Bronchial epithelial cell (primary cell): ENCODE data around the gene CLN5. TPM values are rescaled to one million over a fixed set of nuclear protein-coding genes. Genes with fewer than 3 reads are reported as not detected.

Experiments
- DNase-seq: peaks from one replicate; pipeline ENCODE4 v3.0.0-alpha.2; 2010; ENCODE audit warnings: low read depth
- FAIRE-seq: peaks from 2 replicates; lab custom pipeline; 2011; peaks lifted over from hg19 to GRCh38; lab: Jason Lieb, UNC
- H3K27me3 ChIP-seq: 2 replicates; pipeline ENCODE4 v1.5.1; 2011; ENCODE audit warnings: low read length; ENCODE audit not compliant: control insufficient read depth, insufficient read depth
- H3K36me3 ChIP-seq: 2 replicates; pipeline ENCODE4 v1.5.1; 2011; ENCODE audit warnings: low read length; ENCODE audit not compliant: control insufficient read depth, insufficient read depth
- H3K4me3 ChIP-seq: 2 replicates; pipeline ENCODE4 v1.5.1; 2011; ENCODE audit warnings: mild to moderate bottlenecking, low read depth, low read length, control low read depth
- total RNA-seq: library from RNA; depleted of rRNA; stranded (reverse); fragments of >200 nt; gene quantifications from 2 replicates; pipeline ENCODE4 v1.2.1, GENCODE V29; 2014
- TF ChIP-seq, protein P1 (sequence below): IDR thresholded peaks from 2 replicates; pipeline ENCODE4 v1.5.1; 2011; ENCODE audit warnings: mild to moderate bottlenecking, moderate library complexity, low read length, control low read depth, inconsistent platforms; ENCODE audit not compliant: insufficient read depth, severe bottlenecking

The CLN5 gene
- total RNA-seq, 1 donor from 2014 or later = 21.1 TPM

DNA sequence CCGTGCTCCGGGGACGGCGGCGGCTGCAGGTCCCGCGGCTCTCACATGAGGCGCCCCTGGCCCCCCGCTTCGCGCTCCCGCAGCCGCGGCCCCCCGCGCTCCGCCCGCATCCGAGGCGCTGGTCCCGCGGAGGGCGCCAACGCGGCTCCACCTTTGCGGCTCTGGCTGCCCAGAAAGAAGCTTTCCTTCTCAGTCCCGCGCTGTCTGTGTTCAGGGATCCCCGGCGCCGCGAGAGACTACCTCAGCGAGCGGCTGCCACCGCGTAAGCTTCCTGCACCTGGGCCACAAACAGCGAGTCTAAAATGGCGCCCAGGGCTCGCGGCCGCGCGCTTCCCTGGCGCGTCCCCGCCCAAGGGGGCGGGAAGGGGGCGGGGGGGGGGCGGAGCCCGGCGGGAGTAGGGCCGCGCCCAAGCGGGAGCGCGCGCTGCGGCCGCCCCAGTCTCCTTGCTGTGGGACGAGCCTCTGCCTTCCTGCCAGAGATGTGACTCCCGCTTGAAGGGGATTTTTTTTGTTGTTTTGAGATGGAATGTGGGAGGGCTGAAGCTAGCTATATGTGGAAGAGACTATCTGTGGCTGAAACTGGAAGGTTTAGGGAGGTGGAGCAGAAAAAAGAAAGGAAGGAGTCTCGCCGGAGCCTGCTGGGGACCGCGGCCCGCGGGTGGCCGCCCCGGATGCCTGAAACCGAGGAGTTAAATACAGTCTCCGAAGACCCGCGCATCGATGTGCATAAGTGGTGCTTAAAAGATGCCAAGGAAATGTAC is 35.2 kb downstream of the CLN5 start, which contains the start of gene FBXL3:
TSS of gene FBXL3 (minus strand) at position 299 of the 761 bp plus-strand sequence. CDS start 5,299 bp downstream, outside the sequence.
- Histone ChIP-seq H3K4me3 (peak within 1 kb of the TSS; percentile 59), H3K27me3 (no peaks in the 10 kb centered on the region), H3K36me3 (peaks cover 1% of the 10 kb centered on the region)
- DNase-seq (peak; percentile 75), FAIRE-seq (no peak)
- TF ChIP-seq, protein P1, sequence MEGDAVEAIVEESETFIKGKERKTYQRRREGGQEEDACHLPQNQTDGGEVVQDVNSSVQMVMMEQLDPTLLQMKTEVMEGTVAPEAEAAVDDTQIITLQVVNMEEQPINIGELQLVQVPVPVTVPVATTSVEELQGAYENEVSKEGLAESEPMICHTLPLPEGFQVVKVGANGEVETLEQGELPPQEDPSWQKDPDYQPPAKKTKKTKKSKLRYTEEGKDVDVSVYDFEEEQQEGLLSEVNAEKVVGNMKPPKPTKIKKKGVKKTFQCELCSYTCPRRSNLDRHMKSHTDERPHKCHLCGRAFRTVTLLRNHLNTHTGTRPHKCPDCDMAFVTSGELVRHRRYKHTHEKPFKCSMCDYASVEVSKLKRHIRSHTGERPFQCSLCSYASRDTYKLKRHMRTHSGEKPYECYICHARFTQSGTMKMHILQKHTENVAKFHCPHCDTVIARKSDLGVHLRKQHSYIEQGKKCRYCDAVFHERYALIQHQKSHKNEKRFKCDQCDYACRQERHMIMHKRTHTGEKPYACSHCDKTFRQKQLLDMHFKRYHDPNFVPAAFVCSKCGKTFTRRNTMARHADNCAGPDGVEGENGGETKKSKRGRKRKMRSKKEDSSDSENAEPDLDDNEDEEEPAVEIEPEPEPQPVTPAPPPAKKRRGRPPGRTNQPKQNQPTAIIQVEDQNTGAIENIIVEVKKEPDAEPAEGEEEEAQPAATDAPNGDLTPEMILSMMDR = no peak

DNA sequence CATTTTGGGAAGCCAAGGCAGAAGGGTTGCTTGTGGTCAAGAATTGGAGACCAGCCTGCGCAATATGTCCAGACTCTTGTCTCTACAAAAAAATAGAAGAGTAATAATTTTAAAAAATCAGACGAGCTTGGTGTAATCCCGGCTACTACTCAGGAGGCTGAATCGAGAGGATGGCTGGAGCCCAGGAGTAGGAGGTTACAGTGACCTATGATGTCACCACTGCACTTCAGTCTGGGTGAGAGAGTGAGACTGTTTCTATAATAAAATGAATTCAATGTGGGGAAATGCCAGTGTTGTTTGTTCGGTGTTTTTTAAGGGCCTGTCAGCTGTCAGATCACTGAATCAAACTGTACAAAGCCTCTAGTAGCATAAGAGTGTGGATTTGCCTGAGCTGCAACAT is 36.3 kb downstream of the CLN5 start:
- peaks cover 1% of the 10 kb centered on the region for H3K36me3 ChIP-seq
- FAIRE-seq (no peak), DNase-seq (no peak)
- TF ChIP-seq, protein P1 = no peak
- H3K4me3 ChIP-seq = no peak overlapping the region
- H3K27me3 ChIP-seq = no peaks in the 10 kb centered on the region

DNA sequence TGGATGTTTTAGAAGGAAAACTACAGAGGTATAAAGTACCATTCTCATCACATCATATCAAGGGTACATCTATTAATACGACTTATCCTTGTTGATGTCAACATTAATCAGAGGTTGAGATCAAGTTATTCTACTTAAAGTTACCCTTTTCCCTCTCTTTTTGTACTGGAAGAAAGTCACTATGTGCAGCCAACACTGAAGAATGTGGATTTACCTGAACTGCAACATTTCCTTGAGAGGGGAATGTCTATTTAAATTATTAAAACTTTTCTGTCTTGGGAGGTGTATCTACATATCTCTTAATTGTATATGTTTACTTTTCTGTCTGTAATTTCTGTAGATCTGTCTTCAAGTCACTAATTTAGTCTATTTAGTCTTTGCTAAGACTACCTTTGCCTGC is 37.6 kb downstream of the CLN5 start:
- Histone ChIP-seq H3K36me3 (no peaks in the 10 kb centered on the region), H3K4me3 (no peak overlapping the region), H3K27me3 (no peaks in the 10 kb centered on the region)
- TF ChIP-seq, protein P1 = no peak
- FAIRE-seq = no peak
- peak; percentile 19 for DNase-seq

GRCh38 chr13:77031656-77032243 is 39.9 kb downstream of the CLN5 start:
- DNase-seq = no peak
- Histone ChIP-seq H3K4me3 (no peak overlapping the region), H3K36me3 (no peaks in the 10 kb centered on the region), H3K27me3 (no peaks in the 10 kb centered on the region)
- FAIRE-seq = no peak
- TF ChIP-seq, protein P1 = no peak

- DNase-seq (peak; percentile 66), FAIRE-seq (no peak)
Measured at GRCh38 chr13:77033717-77034302, 41.9 kb downstream of the CLN5 start.

More at GRCh38 chr13:77033717-77034302, 41.9 kb downstream of the CLN5 start:
- no peak overlapping the region for H3K4me3 ChIP-seq
- H3K36me3 ChIP-seq = no peaks in the 10 kb centered on the region
- no peaks in the 10 kb centered on the region for H3K27me3 ChIP-seq
- TF ChIP-seq, protein P1 = no peak
